Choroid plexus epithelial cell (primary cell): ENCODE results near the gene ARID3A.

ENCODE experiments used
- DNase-seq: peaks from one replicate; pipeline ENCODE4 v3.0.0-alpha.2; 2010; ENCODE audit warnings: low read depth
- H3K4me3 ChIP-seq: 2 replicates; pipeline ENCODE4 v1.5.1; 2011; ENCODE audit warnings: low read depth, mild to moderate bottlenecking, control low read depth, low read length, moderate library complexity
- CTCF ChIP-seq: conservative IDR thresholded peaks from 2 replicates; pipeline ENCODE4 v1.5.1; 2011; ENCODE audit warnings: low read depth, mild to moderate bottlenecking, control low read depth, inconsistent platforms, low read length, moderate library complexity

ARID3A gene

GRCh38 chr19:940591-941291, 14.9 kb downstream of the ARID3A start:
- TF ChIP-seq CTCF, result no peak
- no peak overlapping the region for H3K4me3 ChIP-seq
- peak; percentile 57 for DNase-seq

GRCh38 chr19:941292-942132, 15.7 kb downstream of the ARID3A start:
- no peak for TF ChIP-seq CTCF
- no peak overlapping the region for H3K4me3 ChIP-seq
- DNase-seq, result no peak

- H3K4me3 ChIP-seq, result no peak overlapping the region
- TF ChIP-seq CTCF, result no peak
- DNase-seq, result no peak
These were observed 16.4 kb downstream of the ARID3A start for GRCh38 chr19:942133-942645.

- no peak for DNase-seq
- no peak overlapping the region for H3K4me3 ChIP-seq
- TF ChIP-seq CTCF, result no peak
These were observed 17.8 kb downstream of the ARID3A start for GRCh38 chr19:943551-944170.

- no peak overlapping the region for H3K4me3 ChIP-seq
- TF ChIP-seq CTCF, result no peak
- DNase-seq, result no peak
These were observed 18.3 kb downstream of the ARID3A start for GRCh38 chr19:944171-944567.

- no peak overlapping the region for H3K4me3 ChIP-seq
- no peak for DNase-seq
- TF ChIP-seq CTCF, result no peak
These were observed 18.9 kb downstream of the ARID3A start for GRCh38 chr19:944663-945241.
